ENCODE data around the gene CLCA1.

CLCA1 gene

DNA sequence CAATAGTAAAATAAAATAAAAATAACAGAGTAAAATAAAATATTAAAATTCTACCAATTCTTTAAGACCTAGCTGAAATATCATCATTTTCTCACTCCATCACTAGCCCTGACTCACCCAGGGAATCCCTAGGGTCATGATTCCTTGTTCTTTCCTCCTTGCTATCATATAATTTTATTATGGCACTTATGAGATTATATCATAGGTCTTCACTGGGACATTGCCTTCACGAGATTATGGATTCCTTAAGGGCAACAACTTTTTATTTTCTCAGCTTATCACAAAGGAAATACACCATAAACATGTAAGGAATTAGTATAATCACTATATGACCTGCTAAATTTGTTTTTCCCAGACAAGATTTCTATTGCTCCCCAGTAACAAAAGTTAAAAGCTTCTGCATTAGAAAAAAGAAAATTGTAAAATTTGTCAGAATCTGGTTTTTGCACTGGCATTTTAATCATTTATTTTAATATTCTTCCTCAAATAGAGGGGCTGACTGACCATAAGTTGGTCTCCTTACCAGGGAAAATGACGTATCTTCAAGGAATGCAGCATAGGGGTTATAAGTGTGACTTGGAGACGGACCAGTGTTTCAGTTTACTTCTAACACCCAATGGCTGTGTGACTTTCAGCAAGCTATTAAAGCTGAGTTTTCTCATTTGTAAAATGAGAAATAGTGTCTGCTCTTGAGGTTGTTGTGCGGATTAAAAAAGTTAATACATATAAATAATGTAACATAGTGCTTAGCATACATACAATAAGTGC is 69.4 kb downstream of the CLCA1 start:
- TF ChIP-seq, protein P1, sequence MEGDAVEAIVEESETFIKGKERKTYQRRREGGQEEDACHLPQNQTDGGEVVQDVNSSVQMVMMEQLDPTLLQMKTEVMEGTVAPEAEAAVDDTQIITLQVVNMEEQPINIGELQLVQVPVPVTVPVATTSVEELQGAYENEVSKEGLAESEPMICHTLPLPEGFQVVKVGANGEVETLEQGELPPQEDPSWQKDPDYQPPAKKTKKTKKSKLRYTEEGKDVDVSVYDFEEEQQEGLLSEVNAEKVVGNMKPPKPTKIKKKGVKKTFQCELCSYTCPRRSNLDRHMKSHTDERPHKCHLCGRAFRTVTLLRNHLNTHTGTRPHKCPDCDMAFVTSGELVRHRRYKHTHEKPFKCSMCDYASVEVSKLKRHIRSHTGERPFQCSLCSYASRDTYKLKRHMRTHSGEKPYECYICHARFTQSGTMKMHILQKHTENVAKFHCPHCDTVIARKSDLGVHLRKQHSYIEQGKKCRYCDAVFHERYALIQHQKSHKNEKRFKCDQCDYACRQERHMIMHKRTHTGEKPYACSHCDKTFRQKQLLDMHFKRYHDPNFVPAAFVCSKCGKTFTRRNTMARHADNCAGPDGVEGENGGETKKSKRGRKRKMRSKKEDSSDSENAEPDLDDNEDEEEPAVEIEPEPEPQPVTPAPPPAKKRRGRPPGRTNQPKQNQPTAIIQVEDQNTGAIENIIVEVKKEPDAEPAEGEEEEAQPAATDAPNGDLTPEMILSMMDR (IDR thresholded peaks at IDR 0.05; ENCODE audit: low read depth, low read length), result no peak
- H3K4me3 ChIP-seq (replicated peaks in 1 of 2; ENCODE audit: low read depth in 2 of 2, low read length in 2 of 2), result no peak overlapping the region
- peak in 1 of 2 donors; percentile 19 for DNase-seq (ENCODE audit: low read depth in 2 of 2)

DNA sequence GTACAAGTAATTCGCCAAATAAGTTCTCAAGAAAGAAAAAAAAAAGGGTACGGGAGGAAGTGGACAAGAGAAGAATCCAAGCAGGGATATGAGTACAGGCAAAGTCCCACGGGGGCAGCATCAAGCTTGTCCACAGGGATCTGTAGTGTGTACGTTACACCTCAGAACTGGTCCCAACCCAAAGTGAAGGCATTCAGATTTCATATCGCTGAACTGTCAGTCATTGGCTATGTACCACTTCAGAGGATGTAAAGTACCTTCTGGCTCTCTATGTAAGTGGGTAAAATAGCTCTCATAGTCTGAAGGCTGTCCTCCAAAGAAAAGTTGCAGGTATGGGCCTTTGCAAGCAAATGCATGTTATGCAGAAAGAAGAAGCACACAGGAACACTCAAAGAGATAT is 70.0 kb downstream of the CLCA1 start:
- no peak overlapping the region for H3K4me3 ChIP-seq (replicated peaks in 1 of 2; ENCODE audit: low read depth in 2 of 2, low read length in 2 of 2)
- TF ChIP-seq, protein P1 (IDR thresholded peaks at IDR 0.05; ENCODE audit: low read depth, low read length), result no peak
- no peak for DNase-seq (ENCODE audit: low read depth in 2 of 2)

DNA sequence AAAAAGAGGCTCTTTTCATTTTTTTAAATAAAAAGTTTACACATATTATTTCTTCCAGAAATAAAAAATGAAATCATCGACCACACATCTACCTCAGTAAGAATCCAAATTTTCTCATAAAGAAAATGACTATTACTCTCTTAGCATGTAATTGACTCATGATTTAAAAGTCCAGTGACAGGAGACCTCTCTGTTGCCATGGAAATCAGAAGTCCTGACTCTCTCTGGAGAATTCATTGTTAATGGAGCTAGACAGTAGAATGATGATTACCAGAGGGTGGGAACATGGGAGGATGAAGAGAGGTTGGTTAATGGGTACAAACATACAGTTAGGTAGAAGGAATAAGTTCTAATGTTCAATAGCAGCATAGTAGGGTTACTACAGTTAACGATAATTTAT is 73.1 kb downstream of the CLCA1 start:
- H3K4me3 ChIP-seq (replicated peaks in 1 of 2; ENCODE audit: low read depth in 2 of 2, low read length in 2 of 2), result no peak overlapping the region
- TF ChIP-seq, protein P1 (IDR thresholded peaks at IDR 0.05; ENCODE audit: low read depth, low read length), result no peak

DNA sequence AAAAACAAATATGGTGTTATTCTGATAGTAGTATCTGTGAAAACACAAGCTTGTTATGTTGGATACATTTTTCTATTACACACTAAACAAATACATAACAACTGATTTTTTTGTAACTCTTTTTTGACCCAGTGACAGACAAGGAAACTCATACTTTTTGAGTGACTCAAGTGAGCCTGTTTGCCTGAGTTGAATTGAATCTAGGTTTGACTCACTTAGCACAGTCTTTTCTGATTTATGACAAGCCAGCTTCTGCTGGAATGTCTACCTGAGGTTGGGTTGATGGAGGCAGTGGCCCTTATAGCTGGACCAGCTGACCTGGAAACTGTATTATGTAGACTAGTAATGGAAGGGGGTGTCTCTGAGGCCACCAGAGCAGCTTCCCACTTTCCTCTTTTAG is 73.9 kb downstream of the CLCA1 start:
- TF ChIP-seq, protein P1 (IDR thresholded peaks at IDR 0.05; ENCODE audit: low read depth, low read length), result no peak
- H3K4me3 ChIP-seq (replicated peaks in 1 of 2; ENCODE audit: low read depth in 2 of 2, low read length in 2 of 2), result no peak overlapping the region
- DNase-seq (ENCODE audit: low read depth in 2 of 2), result peak in 1 of 2 donors; percentile 57

More for the DNA sequence above, 73.1 kb downstream of the CLCA1 start:
- DNase-seq (ENCODE audit: low read depth in 2 of 2), result peak in 1 of 2 donors; percentile 36

DNA sequence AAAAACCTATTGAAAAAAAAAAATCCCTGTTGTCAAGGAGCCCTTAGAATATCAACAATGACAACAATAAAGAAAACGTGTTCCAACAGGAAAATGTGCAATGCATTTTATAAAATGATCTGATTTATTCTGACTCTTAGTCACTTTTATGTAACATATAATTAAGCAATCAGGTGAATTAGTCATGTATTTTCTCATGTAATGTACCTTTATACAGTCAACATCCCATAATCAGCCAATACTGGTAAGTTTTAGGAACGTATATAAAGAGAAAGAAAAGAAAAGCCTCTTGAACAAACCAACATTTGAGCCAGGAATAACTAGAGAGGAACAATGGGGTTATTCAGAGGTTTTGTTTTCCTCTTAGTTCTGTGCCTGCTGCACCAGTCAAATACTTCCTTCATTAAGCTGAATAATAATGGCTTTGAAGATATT is 78.1 kb downstream of the CLCA1 start, which contains the start of gene CLCA4:
Gene CLCA4, plus strand, starts transcription at position 292 of the 435 bp plus-strand sequence. Its CDS starts 42 bp downstream, at position 334.
- TF ChIP-seq, protein P1 (IDR thresholded peaks at IDR 0.05; ENCODE audit: low read depth, low read length), result no peak
- peak in 1 of 2 donors; percentile 13 for DNase-seq (ENCODE audit: low read depth in 2 of 2)
- H3K4me3 ChIP-seq (replicated peaks in 1 of 2; ENCODE audit: low read depth in 2 of 2, low read length in 2 of 2), result no peak within 1 kb of the TSS

DNA sequence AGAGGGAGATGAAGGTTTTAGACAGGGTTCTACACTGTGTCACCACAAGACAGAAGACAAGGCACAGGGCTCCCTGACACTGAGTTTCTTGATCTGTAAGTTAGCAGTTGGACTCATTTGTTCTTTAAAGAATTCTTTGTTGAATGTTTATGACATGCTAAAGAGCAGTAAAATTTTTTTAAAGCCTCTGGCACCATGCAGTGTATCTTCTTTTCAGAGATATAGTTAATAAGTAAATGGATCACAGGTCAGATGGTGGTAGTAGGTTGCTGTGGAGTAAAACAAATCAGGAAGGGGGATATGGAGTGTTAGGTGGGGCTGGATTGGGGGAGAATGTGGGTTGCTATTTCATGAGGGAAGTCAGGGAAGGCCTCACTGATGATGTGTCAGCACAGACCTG is 80.1 kb downstream of the CLCA1 start:
- TF ChIP-seq, protein P1 (IDR thresholded peaks at IDR 0.05; ENCODE audit: low read depth, low read length), result no peak
- no peak overlapping the region for H3K4me3 ChIP-seq (replicated peaks in 1 of 2; ENCODE audit: low read depth in 2 of 2, low read length in 2 of 2)
- DNase-seq (ENCODE audit: low read depth in 2 of 2), result no peak

All from cardiac fibroblast (primary cell).